Sigmoid colon (tissue), 4 donors: ENCODE measurements around the gene BUD13.

Source experiments
- CTCF ChIP-seq, 4 experiments: fragments of 450-650 bp in 3 of 4; fragments of 200-600 bp in 1 of 4; IDR thresholded peaks; one replicate each; pipeline ENCODE4 v1.5.1; 2016 to 2019; ENCODE audit warnings: antibody characterized with exemption in 4 of 4, mild to moderate bottlenecking in 3 of 4, moderate library complexity in 2 of 4
- EP300 ChIP-seq, 4 donors: sonication (generic); formaldehyde crosslinking; IDR thresholded peaks; one replicate each; pipeline ENCODE4 v1.6.1; 2017; ENCODE audit warnings: antibody characterized with exemption in 4 of 4
- POLR2A ChIP-seq, 2 donors: fragments of 450-650 bp; IDR thresholded peaks; one replicate each; pipeline ENCODE4 v1.6.1; 2016; ENCODE audit warnings: antibody characterized with exemption in 2 of 2, mild to moderate bottlenecking in 2 of 2, moderate library complexity in 2 of 2
- POLR2AphosphoS5 ChIP-seq, 4 donors: sonication (generic); formaldehyde crosslinking; IDR thresholded peaks; one replicate each; pipeline ENCODE4 v1.6.1; 2017; ENCODE audit warnings: antibody characterized with exemption in 4 of 4

DNA sequence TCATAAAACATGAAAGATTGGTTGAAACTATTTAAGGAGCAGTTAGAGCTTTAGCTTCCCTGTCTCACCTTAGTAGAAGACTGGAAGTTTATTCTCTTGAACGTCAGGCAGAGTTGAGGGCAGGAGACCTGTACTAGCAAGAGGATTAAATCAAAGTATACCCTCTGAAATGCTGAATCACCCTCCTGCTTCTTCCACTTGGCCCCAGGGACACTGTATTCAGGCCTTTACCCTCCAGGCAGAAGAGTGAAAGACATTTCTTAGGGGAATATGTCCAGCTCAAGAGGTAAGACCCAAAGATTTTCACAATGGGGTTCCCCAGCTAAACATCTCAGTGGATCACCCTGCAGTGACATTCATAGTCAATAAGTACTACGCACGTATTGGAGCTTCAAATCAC, 38.4 kb upstream of the BUD13 start:
- TF ChIP-seq CTCF (IDR thresholded peaks at IDR 0.05), result no peak
- no peak for TF ChIP-seq EP300 (IDR thresholded peaks at IDR 0.05)
- no peak for TF ChIP-seq POLR2AphosphoS5 (IDR thresholded peaks at IDR 0.05)
- TF ChIP-seq POLR2A (IDR thresholded peaks at IDR 0.05), result no peak
